GM23248 (cell line): ENCODE results near the gene NAV2.

Experiments used
- EZH2 ChIP-seq: fragments of 200-600 bp; sonication (generic); IDR thresholded peaks from 2 replicates; pipeline ENCODE4 v1.6.1; 2018; ENCODE audit warnings: antibody characterized with exemption, mild to moderate bottlenecking; ENCODE audit not compliant: insufficient read depth, poor library complexity, severe bottlenecking
- EZH2phosphoT487 ChIP-seq: fragments of 200-600 bp; sonication (generic); IDR thresholded peaks from 2 replicates; pipeline ENCODE4 v1.6.1; 2018; ENCODE audit warnings: antibody characterized with exemption, moderate library complexity, mild to moderate bottlenecking, low read depth; ENCODE audit not compliant: insufficient read depth

- no peak for TF ChIP-seq EZH2
- TF ChIP-seq EZH2phosphoT487, result no peak
These were observed 195.2 kb downstream of the NAV2 start for GRCh38 chr11:19907839-19908238.
